Testis (tissue), 3 donors: ENCODE measurements around the gene JTB. TPM values are rescaled to one million over a fixed set of nuclear protein-coding genes. Genes with fewer than 3 reads are reported as not detected.
"Not testable (repeated sequence)": the region's sequence is repeated elsewhere in the genome, so short reads cannot be mapped to it uniquely, and the experiment has no call there.

ENCODE experiments used
- DNase-seq: peaks from one replicate; pipeline ENCODE4 v3.0.0-alpha.2; 2019
- H3K27ac ChIP-seq, 2 donors: fragments of 200-600 bp; sonication (generic); one replicate each; pipeline ENCODE4 v1.5.1; 2019
- H3K27me3 ChIP-seq: fragments of 200-600 bp; sonication (generic); one replicate; pipeline ENCODE4 v1.5.1; 2019
- H3K36me3 ChIP-seq: fragments of 200-600 bp; sonication (generic); one replicate; pipeline ENCODE4 v1.5.1; 2017; ENCODE audit warnings: low read depth; ENCODE audit errors: missing control alignments
- H3K4me1 ChIP-seq: fragments of 200-600 bp; sonication (generic); one replicate; pipeline ENCODE4 v1.5.1; 2019
- H3K4me3 ChIP-seq, 2 donors: fragments of 200-600 bp; sonication (generic); one replicate each; pipeline ENCODE4 v1.5.1; 2017 to 2019
- H3K9me3 ChIP-seq: fragments of 200-600 bp; sonication (generic); one replicate; pipeline ENCODE4 v1.5.1; 2017
- POLR2A ChIP-seq: fragments of 450-650 bp; IDR thresholded peaks from one replicate; pipeline ENCODE4 v1.6.1; 2017; ENCODE audit warnings: antibody characterized with exemption, mild to moderate bottlenecking, moderate library complexity
- WGBS, 2 donors: methylation state at CpG; one replicate each; pipeline ENCODE4 v1.1.5; 2018; 5-methylcytosine and 5-hydroxymethylcytosine counted together
- intact Hi-C: fragments of 100-400 bp; cut with DNase I; formaldehyde crosslinking; loops from one replicate; pipeline ENCODE4 v1.15.1; 2023; ENCODE audit warnings: low total_unique reads
- polyA plus RNA-seq: library from polyadenylated mRNA; stranded (reverse); fragments of 350-450 nt; fragmentation: Illumina TruSeq; extraction: RNeasy Lipid Tissue Mini Kit (QIAGEN cat#74804); gene quantifications from one replicate; pipeline ENCODE4 v1.2.3, GENCODE V29; 2014; ENCODE audit warnings: low read depth, low replicate concordance; ENCODE audit not compliant: insufficient read depth
- total RNA-seq, 2 donors: library from RNA; depleted of rRNA; stranded (reverse); fragments of >200 nt; gene quantifications; one replicate each; pipeline ENCODE4 v1.2.3, GENCODE V29; 2016
- TF ChIP-seq, protein P1 (sequence below), 3 experiments: fragments of 450-650 bp in 2 of 3; fragments of 200-600 bp in 1 of 3; sonication (generic) in 1 of 3; IDR thresholded peaks; one replicate each; pipeline ENCODE4 v1.5.1; 2016 to 2019; ENCODE audit warnings: antibody characterized with exemption in 3 of 3, mild to moderate bottlenecking in 2 of 3, moderate library complexity in 1 of 3

Gene JTB
- total and polyA plus RNA-seq, 3 donors from 2014 or later = 78.6 to 212 (median 159) TPM

DNA sequence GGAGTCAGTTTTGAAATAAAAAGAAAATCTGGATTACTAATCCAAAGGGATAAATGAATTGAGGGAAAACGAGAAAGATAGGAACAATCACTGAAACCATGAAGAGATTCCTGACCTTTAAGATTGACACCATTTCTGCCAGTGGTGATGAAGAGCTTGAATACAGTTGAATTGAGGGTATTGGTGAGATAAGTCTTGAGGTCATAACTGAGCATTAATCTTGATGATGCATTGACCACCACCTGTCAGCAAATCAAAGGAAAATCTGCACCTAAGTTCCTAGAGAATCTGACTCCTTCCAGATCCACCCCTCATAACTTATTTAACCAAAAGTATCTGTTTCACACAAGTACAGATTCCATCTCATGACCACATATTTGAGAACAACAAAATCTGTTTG lies 34.7 kb upstream of the JTB start:
- DNase-seq = no peak
- WGBS, 2 donors = 82 to 86% methylated on average over 1 of the region's 1 CpG
- no peak overlapping the region for H3K27ac ChIP-seq
- H3K27me3 ChIP-seq = no peaks in the 10 kb centered on the region
- no peaks in the 10 kb centered on the region for H3K9me3 ChIP-seq
- H3K4me1 ChIP-seq = no peaks in the 10 kb centered on the region
- no peaks in the 10 kb centered on the region for H3K36me3 ChIP-seq
- no peak overlapping the region for H3K4me3 ChIP-seq
- intact Hi-C loops = no loop called here
- TF ChIP-seq POLR2A = no peak
- TF ChIP-seq, protein P1, sequence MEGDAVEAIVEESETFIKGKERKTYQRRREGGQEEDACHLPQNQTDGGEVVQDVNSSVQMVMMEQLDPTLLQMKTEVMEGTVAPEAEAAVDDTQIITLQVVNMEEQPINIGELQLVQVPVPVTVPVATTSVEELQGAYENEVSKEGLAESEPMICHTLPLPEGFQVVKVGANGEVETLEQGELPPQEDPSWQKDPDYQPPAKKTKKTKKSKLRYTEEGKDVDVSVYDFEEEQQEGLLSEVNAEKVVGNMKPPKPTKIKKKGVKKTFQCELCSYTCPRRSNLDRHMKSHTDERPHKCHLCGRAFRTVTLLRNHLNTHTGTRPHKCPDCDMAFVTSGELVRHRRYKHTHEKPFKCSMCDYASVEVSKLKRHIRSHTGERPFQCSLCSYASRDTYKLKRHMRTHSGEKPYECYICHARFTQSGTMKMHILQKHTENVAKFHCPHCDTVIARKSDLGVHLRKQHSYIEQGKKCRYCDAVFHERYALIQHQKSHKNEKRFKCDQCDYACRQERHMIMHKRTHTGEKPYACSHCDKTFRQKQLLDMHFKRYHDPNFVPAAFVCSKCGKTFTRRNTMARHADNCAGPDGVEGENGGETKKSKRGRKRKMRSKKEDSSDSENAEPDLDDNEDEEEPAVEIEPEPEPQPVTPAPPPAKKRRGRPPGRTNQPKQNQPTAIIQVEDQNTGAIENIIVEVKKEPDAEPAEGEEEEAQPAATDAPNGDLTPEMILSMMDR (IDR thresholded peaks at IDR 0.05) = no peak

DNA sequence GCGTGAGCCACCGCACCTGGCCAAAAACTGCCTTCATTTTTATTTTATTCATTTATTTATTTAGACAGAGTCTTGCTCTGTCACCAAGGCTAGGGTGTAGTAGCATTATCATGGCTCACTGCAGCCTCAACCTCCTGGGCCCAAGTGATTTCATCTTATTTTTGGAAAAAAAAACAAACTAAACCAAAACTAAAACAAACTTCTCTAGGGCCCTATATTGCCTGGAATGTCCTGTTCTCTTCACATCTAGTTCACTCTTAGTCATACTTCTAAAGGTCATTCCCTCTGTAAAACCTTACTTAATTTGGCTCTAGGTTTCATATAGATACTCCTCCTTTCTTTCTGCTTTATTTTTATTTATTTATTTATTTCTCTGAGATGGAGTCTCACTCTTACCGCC lies 28.7 kb upstream of the JTB start:
- no peaks in the 10 kb centered on the region for H3K9me3 ChIP-seq
- no peak for DNase-seq
- peaks cover 7% of the 10 kb centered on the region for H3K4me1 ChIP-seq
- intact Hi-C loops = no loop called here
- no peak overlapping the region for H3K4me3 ChIP-seq
- H3K27ac ChIP-seq = no peak overlapping the region
- no peaks in the 10 kb centered on the region for H3K36me3 ChIP-seq
- TF ChIP-seq POLR2A = no peak
- TF ChIP-seq, protein P1 (IDR thresholded peaks at IDR 0.05) = no peak
- 90 to 100% methylated on average over 3 of the region's 3 CpGs for WGBS, 2 donors
- H3K27me3 ChIP-seq = no peaks in the 10 kb centered on the region

DNA sequence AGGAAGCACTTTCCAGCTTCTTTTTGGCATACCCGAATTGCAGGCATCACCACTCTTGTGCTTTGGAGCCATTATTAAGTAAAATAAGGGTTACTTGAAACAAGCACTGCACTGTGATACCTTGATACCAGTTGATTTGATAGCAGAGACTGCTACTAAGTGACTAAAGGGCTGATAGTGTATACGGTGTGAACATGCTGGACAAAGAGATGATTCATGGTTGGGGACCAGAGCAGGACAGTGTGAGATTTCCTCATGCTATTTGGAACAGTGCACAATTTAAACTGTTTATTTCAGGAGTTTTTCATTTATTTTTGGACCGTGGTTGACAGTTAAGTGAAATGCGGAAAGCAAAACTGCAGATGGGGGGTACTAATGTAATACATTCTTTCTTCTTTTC lies 22.9 kb upstream of the JTB start:
- Histone ChIP-seq H3K27me3 (no peaks in the 10 kb centered on the region), H3K4me3 (no peak overlapping the region), H3K4me1 (peaks cover 7% of the 10 kb centered on the region), H3K36me3 (no peaks in the 10 kb centered on the region), H3K27ac (peak overlapping the region; percentile 57 to 66), H3K9me3 (no peaks in the 10 kb centered on the region)
- TF ChIP-seq, protein P1 (IDR thresholded peaks at IDR 0.05) = no peak
- TF ChIP-seq POLR2A = no peak
- intact Hi-C loops = no loop called here
- no peak for DNase-seq
- WGBS, 2 donors = 64 to 74% methylated on average over 4 of the region's 4 CpGs

DNA sequence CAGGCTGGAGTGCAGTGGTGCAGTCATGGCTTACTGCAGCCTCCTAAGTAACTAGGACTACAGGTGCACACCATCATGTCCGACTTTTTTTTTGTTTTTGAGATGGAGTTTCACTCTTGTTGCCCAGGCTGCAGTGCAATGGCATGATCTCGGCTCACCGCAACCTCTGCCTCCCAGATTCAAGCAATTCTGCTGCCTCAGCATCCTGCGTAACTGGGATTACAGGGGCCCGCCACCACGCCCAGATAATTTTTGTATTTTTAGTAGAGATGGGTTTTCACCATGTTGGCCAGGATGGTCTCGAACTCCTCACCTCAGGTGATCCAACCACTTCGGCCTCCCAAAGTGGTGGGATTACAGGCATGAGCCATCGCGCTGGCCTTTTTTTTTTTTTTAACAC lies 19.4 kb upstream of the JTB start:
- H3K4me3 ChIP-seq, H3K9me3 ChIP-seq, H3K36me3 ChIP-seq, H3K27ac ChIP-seq, H3K27me3 ChIP-seq, intact Hi-C loops, DNase-seq: not testable (repeated sequence)
- peaks cover 11% of the 10 kb centered on the region for H3K4me1 ChIP-seq
- 94 to 95% methylated on average over 10 of the region's 10 CpGs for WGBS, 2 donors

DNA sequence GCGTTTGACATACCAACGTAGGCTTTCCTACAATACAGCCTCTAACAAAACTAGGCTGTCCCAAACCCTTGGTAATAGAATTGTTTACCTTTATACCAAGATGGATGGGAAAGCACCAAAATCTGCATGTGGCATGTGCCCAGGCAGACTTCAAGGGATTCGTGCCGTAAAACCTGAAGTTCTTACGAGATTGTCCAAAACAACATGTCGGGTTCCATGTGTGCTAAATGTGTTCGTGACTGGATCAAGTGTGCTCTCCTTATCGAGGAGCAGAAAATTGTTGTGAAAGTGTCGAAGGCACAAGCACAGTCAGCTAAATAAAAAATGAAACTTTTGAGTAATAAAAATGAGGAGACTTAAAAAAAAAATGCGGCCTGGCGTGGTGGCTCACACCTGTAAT lies 18.2 kb upstream of the JTB start:
- DNase-seq = no peak
- intact Hi-C loops = no loop called here

More for the DNA sequence above, 18.2 kb upstream of the JTB start:
- H3K27me3 ChIP-seq = no peaks in the 10 kb centered on the region
- TF ChIP-seq, protein P1 (IDR thresholded peaks at IDR 0.05) = no peak
- TF ChIP-seq POLR2A = no peak
- peaks cover 14% of the 10 kb centered on the region for H3K4me1 ChIP-seq
- no peak overlapping the region for H3K27ac ChIP-seq
- no peaks in the 10 kb centered on the region for H3K36me3 ChIP-seq
- no peaks in the 10 kb centered on the region for H3K9me3 ChIP-seq
- WGBS, 2 donors = 90 to 91% methylated on average over 11 of the region's 11 CpGs
- H3K4me3 ChIP-seq = no peak overlapping the region
